ENCODE data around the gene COL28A1.

The COL28A1 gene

DNA sequence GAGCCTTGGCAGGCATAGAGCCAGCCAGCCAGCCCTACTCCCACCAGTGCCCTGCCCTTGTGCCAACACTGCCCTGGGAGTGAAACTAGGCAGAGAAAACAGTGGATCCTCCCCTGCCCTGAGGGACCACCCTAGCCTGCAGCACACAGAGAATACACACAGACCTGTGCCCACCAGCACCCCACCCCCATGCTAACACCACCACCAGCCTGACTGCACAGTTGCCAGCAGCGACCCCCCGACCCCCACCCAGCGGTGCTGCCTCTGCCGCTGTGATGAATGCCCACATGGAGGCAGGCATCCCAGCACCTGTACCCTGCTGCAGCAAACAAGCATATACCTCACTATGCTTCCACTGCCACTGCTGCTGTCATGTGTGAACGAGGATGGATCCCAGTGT, 21.6 kb upstream of the COL28A1 start:
- Histone ChIP-seq H3K4me1 (ENCODE audit: insufficient read depth, low read length, severe bottlenecking) (peaks cover 6% of the 10 kb centered on the region), H3K4me2 (ENCODE audit: low read length) (no peak overlapping the region), H3K9me2 (ENCODE audit: low read depth, low read length) (no peaks in the 10 kb centered on the region), H3K9ac (ENCODE audit: low read length) (no peak overlapping the region), H3F3A (ENCODE audit: insufficient read depth, low read length) (no peaks in the 10 kb centered on the region), H3K4me3 (ENCODE audit: low read depth, low read length, poor library complexity, severe bottlenecking) (no peak overlapping the region), H3K27ac (ENCODE audit: low read depth, low read length, poor library complexity, severe bottlenecking) (no peak overlapping the region), H2AFZ (ENCODE audit: low read length) (no peak overlapping the region), H4K20me1 (ENCODE audit: insufficient read depth, low read length) (no peaks in the 10 kb centered on the region), H3K79me2 (ENCODE audit: insufficient read depth, low read length) (no peaks in the 10 kb centered on the region), H3K27me3 (ENCODE audit: insufficient read depth, low read length) (no peaks in the 10 kb centered on the region), H3K9me3 (ENCODE audit: low read length) (no peaks in the 10 kb centered on the region), H3K36me3 (ENCODE audit: insufficient read depth, low read length) (no peaks in the 10 kb centered on the region)
- TF ChIP-seq, protein P1, sequence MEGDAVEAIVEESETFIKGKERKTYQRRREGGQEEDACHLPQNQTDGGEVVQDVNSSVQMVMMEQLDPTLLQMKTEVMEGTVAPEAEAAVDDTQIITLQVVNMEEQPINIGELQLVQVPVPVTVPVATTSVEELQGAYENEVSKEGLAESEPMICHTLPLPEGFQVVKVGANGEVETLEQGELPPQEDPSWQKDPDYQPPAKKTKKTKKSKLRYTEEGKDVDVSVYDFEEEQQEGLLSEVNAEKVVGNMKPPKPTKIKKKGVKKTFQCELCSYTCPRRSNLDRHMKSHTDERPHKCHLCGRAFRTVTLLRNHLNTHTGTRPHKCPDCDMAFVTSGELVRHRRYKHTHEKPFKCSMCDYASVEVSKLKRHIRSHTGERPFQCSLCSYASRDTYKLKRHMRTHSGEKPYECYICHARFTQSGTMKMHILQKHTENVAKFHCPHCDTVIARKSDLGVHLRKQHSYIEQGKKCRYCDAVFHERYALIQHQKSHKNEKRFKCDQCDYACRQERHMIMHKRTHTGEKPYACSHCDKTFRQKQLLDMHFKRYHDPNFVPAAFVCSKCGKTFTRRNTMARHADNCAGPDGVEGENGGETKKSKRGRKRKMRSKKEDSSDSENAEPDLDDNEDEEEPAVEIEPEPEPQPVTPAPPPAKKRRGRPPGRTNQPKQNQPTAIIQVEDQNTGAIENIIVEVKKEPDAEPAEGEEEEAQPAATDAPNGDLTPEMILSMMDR (IDR thresholded peaks at IDR 0.05; ENCODE audit: low read length), result no peak
- TF ChIP-seq EZH2 (IDR thresholded peaks at IDR 0.05; ENCODE audit: borderline replicate concordance, low read length), result no peak

DNA sequence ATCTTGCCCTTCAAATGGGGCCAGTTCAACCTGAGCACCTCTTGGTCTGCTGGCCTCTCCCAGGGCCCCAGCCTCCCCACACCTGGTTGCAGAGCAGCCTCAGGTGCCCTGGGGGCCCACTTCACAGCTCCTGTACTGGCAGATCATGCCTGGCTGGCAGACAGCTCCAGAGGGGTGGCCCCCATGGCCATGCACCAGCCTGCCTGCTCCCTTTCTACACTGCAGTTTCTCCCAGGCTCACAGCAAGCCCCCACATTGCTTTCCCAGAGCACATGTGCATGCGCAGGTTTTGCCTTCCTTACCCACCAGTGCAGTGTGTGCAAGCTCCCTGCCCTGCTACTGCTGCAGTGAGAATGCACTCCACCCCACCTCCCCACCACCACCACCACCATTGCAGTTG, 21.2 kb upstream of the COL28A1 start:
- no peak overlapping the region for H3K4me3 ChIP-seq (ENCODE audit: low read depth, low read length, poor library complexity, severe bottlenecking)
- H4K20me1 ChIP-seq (ENCODE audit: insufficient read depth, low read length), result no peaks in the 10 kb centered on the region
- no peak overlapping the region for H3K4me2 ChIP-seq (ENCODE audit: low read length)
- H3K36me3 ChIP-seq (ENCODE audit: insufficient read depth, low read length), result no peaks in the 10 kb centered on the region
- H3K27ac ChIP-seq (ENCODE audit: low read depth, low read length, poor library complexity, severe bottlenecking), result no peak overlapping the region
- H3K4me1 ChIP-seq (ENCODE audit: insufficient read depth, low read length, severe bottlenecking), result peaks cover 6% of the 10 kb centered on the region
- no peaks in the 10 kb centered on the region for H3K9me3 ChIP-seq (ENCODE audit: low read length)
- no peak overlapping the region for H3K9ac ChIP-seq (ENCODE audit: low read length)
- no peak overlapping the region for H2AFZ ChIP-seq (ENCODE audit: low read length)
- no peaks in the 10 kb centered on the region for H3K9me2 ChIP-seq (ENCODE audit: low read depth, low read length)
- no peaks in the 10 kb centered on the region for H3K79me2 ChIP-seq (ENCODE audit: insufficient read depth, low read length)
- TF ChIP-seq, protein P1 (IDR thresholded peaks at IDR 0.05; ENCODE audit: low read length), result no peak
- no peak for TF ChIP-seq EZH2 (IDR thresholded peaks at IDR 0.05; ENCODE audit: borderline replicate concordance, low read length)
- no peaks in the 10 kb centered on the region for H3K27me3 ChIP-seq (ENCODE audit: insufficient read depth, low read length)
- no peaks in the 10 kb centered on the region for H3F3A ChIP-seq (ENCODE audit: insufficient read depth, low read length)

DNA sequence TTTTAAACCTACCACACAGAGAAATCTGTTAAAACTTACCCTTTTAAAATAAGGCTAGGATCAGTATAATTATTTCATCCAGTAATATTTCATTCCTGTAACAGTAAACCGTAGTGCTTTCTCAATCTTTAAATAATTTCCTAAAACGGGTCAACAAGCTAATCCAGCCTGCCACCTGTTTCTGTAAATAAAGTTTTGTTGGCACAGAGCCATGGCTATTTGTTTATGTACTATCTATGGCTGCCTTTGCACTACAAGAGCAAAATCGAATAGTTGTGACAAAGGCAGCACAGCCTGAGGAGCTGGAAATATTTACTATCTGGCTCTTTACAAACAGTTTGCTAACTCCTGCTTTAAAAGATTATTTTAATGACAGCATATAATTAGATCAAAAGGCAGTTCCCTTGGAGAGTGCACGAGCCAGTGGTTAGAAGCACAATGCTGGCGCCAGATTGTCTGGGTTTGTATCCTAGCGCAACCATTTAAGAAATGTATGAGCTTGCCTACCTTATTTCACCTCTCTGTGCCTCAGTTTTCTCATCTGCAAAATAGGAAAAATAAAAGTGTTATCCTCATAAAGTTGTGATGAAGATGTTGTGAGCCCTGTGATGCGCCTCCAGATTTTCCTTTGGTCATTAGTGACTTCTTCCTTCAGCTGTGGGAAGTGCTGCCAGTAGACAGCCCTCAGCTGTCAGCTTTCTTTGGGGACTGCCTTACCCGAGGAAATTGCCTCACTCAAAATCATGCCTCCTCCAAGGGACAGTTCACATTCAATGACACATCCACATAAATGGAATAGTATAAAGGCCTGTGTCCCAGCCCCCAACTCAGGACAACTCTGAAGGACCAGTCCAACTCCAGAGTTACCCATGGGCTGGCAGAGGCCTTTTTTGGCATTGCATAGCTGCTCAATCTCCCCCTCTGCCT, 19.2 kb upstream of the COL28A1 start:
- no peak overlapping the region for H2AFZ ChIP-seq (ENCODE audit: low read length)
- H3K4me3 ChIP-seq (ENCODE audit: low read depth, low read length, poor library complexity, severe bottlenecking), result no peak overlapping the region
- H3K36me3 ChIP-seq (ENCODE audit: insufficient read depth, low read length), result no peaks in the 10 kb centered on the region
- H4K20me1 ChIP-seq (ENCODE audit: insufficient read depth, low read length), result no peaks in the 10 kb centered on the region
- no peaks in the 10 kb centered on the region for H3F3A ChIP-seq (ENCODE audit: insufficient read depth, low read length)
- H3K9me2 ChIP-seq (ENCODE audit: low read depth, low read length), result no peaks in the 10 kb centered on the region
- H3K4me1 ChIP-seq (ENCODE audit: insufficient read depth, low read length, severe bottlenecking), result peaks cover 6% of the 10 kb centered on the region
- no peak overlapping the region for H3K4me2 ChIP-seq (ENCODE audit: low read length)
- H3K9me3 ChIP-seq (ENCODE audit: low read length), result no peaks in the 10 kb centered on the region
- H3K9ac ChIP-seq (ENCODE audit: low read length), result no peak overlapping the region
- H3K27me3 ChIP-seq (ENCODE audit: insufficient read depth, low read length), result no peaks in the 10 kb centered on the region
- no peak for TF ChIP-seq EZH2 (IDR thresholded peaks at IDR 0.05; ENCODE audit: borderline replicate concordance, low read length)
- TF ChIP-seq, protein P1 (IDR thresholded peaks at IDR 0.05; ENCODE audit: low read length), result no peak
- H3K79me2 ChIP-seq (ENCODE audit: insufficient read depth, low read length), result no peaks in the 10 kb centered on the region
- no peak overlapping the region for H3K27ac ChIP-seq (ENCODE audit: low read depth, low read length, poor library complexity, severe bottlenecking)

All from OCI-LY1 (cell line).